ENCODE results near the gene PTPN20.

The PTPN20 gene

DNA sequence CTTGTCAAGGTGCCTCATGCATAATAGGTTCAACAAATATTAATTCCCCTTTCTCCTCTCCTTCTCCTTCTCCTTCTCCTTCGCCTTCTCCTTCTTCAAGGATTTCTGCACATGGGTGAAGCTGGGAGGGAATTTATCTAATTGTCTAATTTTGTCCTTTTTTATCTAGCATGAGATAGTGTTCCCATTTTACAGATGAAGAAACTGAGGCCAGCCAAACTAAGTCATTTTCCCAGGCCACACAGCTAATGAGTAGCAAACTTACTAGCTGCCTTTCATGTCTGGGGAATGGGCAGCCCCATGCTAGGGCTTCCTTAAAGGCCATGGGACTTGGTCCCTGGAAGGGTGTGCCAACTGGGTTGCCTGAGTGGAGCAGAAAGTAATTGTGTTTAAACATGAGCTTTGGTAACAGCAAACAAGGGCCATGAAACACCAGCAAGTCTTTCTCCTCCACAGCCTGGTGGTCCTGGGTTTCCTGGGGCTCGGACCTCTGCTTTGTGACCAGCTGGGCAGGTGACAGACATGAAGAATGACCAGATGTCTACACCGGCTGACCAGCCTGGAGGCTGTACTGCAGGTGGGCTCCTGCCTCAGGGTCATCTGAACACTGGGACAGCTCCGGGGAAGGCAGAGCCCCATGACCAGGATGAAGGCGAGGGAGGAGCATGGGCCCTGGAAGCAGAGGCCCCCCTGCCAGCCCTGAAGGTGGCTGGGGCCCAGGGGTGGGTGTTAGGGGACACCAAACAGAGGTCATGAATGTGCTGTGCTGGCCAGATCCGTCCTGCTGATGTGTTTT is 138.0 kb downstream of the PTPN20 start:
- no peak for FAIRE-seq

DNA sequence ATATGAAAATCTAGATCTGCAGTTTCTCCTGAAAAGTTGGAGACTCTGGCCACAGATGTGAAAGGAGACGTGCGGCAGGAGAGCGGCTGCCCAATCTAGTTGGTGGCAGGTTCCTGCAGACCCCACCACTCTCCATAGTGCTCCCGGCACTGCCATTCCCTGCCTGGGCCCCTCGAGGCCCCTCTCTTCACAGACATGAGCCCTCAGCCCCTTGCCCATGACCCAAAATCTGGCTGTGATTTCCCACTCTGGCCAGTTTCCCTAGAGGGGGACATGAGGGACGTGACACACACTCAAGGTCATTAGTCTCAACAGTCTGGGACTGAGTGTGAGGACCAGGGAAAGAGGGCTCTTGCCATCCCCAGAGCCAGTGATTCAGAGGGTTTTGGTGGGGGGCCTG is 138.7 kb downstream of the PTPN20 start:
- FAIRE-seq, result no peak

DNA sequence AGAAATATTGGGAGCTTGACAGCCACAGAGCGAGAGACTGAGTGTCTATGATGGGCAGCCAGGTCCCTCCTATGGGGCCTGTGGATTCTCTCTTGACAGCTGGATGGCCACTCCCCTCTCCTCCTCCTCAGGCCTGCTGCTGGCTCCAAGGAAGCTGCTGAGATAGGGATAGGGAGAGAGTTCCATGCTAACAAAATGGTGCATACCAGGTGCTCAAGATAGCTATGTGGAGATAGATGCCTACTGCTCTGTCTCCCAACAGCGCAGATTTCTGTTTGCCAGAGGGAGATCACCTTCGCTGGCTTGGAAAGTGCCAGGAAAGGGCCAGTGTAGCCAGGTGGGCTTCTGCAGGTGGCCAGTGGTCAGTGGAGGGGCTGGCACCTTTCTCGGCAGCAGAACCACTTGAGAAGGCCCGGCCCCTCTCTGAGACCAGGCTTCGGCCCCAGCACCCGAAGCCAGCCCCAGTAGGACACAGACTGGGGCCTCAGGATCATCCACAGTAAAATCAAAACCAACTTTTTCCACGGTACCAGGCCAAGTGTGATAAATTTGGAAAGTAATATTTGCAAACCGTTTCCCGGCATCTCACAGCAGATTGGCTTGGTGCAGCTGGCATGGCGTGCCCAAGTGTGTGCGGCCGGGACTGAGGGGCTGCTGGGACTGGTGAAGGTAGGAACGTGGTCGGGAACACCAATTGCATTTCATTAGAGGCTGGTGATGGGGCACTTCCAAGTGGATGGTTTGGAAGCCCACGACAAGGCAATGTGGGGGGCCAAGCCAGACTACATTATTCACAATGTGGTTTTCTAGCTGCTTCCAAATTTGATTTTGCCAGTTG is 139.6 kb downstream of the PTPN20 start:
- FAIRE-seq, result no peak

DNA sequence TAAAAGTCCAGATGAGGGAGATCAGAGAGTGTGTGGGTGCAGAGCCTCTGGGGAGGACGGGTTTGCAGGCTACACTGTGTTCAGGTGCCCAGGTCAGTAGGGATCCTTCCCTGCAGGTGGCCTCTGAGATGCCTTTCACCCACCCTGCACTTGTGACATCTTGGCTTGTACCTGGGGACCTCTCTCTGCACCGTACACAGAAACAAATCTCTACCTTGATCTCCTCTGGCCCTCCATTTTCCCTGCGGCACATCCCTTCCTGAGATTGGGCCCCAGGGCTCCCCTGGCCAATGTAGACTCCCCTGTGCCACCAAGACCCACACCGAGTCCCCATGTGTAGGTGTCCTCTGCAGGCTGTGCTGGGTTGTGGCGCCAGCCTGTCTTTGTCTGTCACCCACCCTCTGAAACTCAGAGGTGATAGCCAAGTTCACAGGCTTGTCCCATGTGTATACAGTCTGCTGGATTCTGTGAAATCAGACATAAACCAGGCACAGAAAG is 140.6 kb downstream of the PTPN20 start:
- no peak for FAIRE-seq
